Gastrocnemius medialis (tissue), 4 donors: ENCODE results near the gene HIBCH.

ENCODE experiments used
- POLR2A ChIP-seq, 2 donors: fragments of 450-650 bp; IDR thresholded peaks; one replicate each; pipeline ENCODE4 v1.6.1; 2017; ENCODE audit warnings: antibody characterized with exemption in 2 of 2, mild to moderate bottlenecking in 2 of 2, moderate library complexity in 2 of 2
- TF ChIP-seq, protein P1 (sequence below), 5 experiments: fragments of 450-650 bp in 3 of 5; fragments of 200-600 bp in 2 of 5; sonication (generic) in 2 of 5; IDR thresholded peaks in 4 of 5; conservative IDR thresholded peaks in 1 of 5; 1 replicate in 4 of 5; 2 replicates in 1 of 5; pipeline ENCODE4 v1.5.1; 2016 to 2019; ENCODE audit warnings: antibody characterized with exemption in 5 of 5, mild to moderate bottlenecking in 3 of 5, moderate library complexity in 3 of 5

DNA sequence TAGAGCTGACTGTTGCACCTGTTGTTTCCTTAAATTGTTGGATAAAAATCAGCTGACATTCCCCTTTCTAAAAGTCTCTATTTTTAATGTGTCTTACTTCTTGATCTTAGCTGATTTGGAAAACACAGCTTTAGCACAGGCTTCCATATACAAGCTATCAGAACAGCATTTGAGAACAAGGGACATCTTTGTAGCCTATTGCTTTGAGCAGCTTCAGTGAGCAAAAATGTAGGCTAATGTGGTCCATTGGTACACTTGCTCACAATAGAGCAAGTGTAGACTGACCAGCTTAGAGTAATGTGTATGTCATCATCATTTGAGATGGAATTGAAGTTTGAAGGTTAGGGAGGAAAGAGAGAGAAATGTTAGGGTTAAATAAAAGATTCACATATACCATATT, 30.7 kb upstream of the HIBCH start:
- TF ChIP-seq, protein P1, sequence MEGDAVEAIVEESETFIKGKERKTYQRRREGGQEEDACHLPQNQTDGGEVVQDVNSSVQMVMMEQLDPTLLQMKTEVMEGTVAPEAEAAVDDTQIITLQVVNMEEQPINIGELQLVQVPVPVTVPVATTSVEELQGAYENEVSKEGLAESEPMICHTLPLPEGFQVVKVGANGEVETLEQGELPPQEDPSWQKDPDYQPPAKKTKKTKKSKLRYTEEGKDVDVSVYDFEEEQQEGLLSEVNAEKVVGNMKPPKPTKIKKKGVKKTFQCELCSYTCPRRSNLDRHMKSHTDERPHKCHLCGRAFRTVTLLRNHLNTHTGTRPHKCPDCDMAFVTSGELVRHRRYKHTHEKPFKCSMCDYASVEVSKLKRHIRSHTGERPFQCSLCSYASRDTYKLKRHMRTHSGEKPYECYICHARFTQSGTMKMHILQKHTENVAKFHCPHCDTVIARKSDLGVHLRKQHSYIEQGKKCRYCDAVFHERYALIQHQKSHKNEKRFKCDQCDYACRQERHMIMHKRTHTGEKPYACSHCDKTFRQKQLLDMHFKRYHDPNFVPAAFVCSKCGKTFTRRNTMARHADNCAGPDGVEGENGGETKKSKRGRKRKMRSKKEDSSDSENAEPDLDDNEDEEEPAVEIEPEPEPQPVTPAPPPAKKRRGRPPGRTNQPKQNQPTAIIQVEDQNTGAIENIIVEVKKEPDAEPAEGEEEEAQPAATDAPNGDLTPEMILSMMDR (IDR thresholded peaks at IDR 0.05 in 4 of 5, conservative IDR thresholded peaks at IDR 0.05 in 1 of 5) = no peak
- TF ChIP-seq POLR2A (IDR thresholded peaks at IDR 0.05) = no peak
